Suprapubic skin (tissue), 4 donors: ENCODE results near the gene PKN1.

ENCODE experiments used
- POLR2A ChIP-seq, 2 donors: fragments of 450-650 bp; IDR thresholded peaks; one replicate each; pipeline ENCODE4 v1.6.1; 2017; ENCODE audit warnings: antibody characterized with exemption in 2 of 2, mild to moderate bottlenecking in 2 of 2, moderate library complexity in 2 of 2
- POLR2AphosphoS5 ChIP-seq, 3 donors: sonication (generic); formaldehyde crosslinking; IDR thresholded peaks; one replicate each; pipeline ENCODE4 v1.6.1; 2017; ENCODE audit warnings: antibody characterized with exemption in 3 of 3
- TF ChIP-seq, protein P1 (sequence below), 2 donors: fragments of 200-600 bp in 1 of 2; fragments of 450-650 bp in 1 of 2; sonication (generic) in 1 of 2; IDR thresholded peaks; one replicate each; pipeline ENCODE4 v1.5.1; 2016 to 2019; ENCODE audit warnings: antibody characterized with exemption in 2 of 2, mild to moderate bottlenecking in 1 of 2, moderate library complexity in 1 of 2

DNA sequence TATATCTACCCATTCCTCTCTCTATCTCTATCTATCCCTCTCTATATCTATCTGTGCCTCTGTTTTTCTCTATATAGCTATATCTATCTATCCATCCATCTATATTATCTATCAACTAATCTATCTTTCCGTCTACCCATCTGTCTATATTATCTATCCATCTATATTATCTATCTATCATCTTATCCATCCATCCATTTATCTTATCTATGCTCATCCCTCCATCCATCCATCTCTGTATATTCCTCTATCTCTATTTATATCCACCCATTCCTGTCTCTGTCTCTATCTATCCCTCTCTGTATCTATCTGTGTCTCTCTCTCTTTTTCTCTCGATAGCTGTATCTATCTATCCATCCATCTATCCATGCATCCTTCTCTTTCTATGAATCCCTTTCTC lies 27.8 kb downstream of the PKN1 start:
- TF ChIP-seq, protein P1, sequence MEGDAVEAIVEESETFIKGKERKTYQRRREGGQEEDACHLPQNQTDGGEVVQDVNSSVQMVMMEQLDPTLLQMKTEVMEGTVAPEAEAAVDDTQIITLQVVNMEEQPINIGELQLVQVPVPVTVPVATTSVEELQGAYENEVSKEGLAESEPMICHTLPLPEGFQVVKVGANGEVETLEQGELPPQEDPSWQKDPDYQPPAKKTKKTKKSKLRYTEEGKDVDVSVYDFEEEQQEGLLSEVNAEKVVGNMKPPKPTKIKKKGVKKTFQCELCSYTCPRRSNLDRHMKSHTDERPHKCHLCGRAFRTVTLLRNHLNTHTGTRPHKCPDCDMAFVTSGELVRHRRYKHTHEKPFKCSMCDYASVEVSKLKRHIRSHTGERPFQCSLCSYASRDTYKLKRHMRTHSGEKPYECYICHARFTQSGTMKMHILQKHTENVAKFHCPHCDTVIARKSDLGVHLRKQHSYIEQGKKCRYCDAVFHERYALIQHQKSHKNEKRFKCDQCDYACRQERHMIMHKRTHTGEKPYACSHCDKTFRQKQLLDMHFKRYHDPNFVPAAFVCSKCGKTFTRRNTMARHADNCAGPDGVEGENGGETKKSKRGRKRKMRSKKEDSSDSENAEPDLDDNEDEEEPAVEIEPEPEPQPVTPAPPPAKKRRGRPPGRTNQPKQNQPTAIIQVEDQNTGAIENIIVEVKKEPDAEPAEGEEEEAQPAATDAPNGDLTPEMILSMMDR (IDR thresholded peaks at IDR 0.05) = no peak
- TF ChIP-seq POLR2A (IDR thresholded peaks at IDR 0.05) = no peak
- no peak for TF ChIP-seq POLR2AphosphoS5 (IDR thresholded peaks at IDR 0.05)
